GM21723 (cell line): ENCODE measurements around the gene XKR7.

Source experiments
- ATAC-seq: cut with Tn5 transposase; IDR thresholded peaks from one replicate; pipeline ENCODE4 v1.9.1; 2021; ENCODE audit warnings: mild to moderate bottlenecking, moderate library complexity; ENCODE audit not compliant: unreplicated experiment

Gene XKR7

DNA sequence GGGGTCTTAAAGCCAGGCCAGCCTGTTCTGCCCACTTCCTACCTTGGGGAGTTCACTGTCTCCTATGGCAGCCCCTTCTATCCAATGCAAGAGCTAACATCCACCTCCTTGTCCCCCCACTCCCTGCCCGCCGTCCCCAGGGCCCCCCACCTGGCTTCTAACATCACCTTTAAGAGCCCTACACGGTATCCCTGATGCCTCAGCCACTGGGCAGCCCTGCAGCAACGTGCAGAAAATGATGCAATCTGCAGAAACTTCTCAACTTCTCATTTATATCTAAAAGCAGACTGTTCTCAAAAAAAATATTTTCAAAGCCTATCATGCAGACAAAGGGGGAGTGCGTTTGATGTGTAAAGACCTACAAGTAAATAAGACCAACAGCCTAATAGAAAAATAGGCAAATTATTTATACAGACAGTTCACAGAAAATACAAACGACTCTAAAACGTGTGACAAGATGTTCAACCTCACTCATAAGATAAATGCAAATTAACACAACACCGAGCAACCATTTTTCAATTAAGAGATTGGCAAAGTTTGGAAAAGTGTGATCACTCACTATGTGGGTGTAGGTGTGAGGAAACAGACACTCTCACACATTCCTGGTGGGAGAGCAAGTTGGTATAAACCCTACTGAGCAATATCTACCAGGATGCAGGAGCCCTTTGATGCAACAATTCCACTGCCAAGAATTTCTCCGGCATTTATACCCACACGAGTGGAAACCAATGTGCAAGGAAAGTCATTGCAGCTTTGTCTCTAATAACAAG is 69.0 kb downstream of the XKR7 start:
- ATAC-seq: no peak

DNA sequence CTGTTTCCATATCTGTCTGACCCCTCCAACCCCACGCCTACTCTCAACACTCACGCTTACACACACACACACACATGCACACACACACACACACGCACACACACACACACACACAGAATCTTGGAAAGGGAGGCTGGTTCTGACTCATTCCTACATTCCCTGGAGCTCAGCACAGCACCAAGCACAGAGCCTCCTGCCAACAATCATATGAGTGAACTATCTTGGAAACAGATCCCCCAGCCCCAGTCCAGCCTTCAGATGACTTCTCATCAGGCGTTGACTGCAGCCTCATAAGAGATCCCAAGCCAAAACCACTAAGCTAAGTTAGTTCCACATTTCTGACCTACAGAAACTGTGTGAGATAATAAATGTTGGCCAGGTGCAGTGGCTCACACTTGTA is 70.0 kb downstream of the XKR7 start:
- no peak for ATAC-seq

DNA sequence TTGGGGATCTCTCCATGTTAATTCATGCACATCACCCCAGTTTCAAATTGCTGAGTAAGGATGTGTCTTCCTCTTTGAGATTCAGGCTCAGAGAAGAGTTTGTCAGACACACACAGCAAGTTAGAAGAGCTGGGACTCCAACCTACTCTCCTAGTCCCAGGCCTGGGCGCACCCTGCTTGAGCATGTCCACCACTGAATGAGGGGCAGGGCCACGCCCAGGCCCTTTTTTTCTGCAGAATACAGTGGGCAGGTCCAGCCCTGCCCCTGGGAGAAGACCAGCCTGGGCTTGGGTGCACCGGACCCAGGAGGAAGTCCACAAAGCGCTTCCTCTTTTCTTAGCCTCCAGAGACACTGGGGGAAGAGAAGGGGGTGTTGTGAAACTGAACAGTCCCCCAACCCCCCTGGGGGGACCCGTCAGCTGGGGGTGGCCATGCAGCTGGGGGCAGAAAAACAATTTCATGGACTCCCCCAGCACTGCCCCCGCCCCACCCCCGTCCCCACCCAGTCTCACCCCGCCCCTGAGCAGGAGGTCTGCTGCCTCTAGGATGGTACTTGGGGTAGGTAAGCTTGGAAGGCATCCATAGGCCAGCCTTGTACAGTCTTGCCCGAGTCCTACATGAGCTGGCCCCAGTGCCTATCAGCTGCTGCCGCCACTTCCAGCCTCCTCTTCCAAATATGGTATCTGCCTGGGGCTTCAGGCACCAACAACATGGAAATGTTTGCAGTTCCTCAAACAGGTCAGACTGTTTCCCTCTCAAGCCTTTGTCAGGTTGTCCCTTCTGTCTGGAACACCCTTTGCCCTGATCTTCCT is 72.4 kb downstream of the XKR7 start:
- no peak for ATAC-seq

DNA sequence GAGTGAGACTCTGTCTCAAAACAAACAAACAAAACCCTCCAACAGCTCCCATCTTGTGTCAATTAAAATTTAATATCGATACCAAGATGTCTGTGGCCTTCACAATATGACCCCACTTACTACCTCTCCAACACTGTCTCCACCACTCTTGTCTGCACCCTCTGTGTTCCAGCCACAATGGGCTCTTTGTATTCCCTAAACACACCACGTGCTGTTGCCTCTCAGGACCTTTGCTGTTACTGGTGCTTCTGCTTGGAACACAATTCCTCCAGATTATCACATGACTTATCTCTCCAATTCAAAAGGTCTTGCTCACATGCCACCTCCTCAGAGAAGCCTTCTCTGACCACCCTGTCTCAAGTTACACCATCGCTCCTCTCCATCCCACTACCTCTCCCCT is 78.0 kb downstream of the XKR7 start:
- ATAC-seq: no peak

DNA sequence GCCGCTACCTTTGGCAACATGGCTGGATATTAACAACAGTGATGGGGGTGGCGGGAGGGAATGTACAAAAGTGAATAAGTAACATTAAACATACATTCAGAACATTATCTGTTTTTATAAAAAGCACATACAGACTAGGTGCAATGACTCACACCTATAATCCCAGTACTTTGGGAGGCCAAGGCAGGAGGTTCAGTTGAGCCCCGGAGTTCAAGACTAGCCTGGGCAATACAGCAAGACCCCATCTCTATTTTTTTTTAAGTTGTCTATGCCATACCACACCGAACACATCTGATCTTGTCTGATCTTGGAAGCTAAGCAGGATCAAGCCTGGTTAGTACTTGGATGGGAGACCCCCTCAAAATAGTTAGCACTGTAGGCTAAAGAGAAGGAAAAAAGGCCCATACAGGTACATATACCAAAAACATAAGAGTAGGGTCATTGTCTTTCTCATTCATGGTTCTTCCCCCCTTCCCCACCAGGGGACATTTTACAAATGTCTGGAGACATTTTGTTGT is 82.4 kb downstream of the XKR7 start:
- no peak for ATAC-seq

DNA sequence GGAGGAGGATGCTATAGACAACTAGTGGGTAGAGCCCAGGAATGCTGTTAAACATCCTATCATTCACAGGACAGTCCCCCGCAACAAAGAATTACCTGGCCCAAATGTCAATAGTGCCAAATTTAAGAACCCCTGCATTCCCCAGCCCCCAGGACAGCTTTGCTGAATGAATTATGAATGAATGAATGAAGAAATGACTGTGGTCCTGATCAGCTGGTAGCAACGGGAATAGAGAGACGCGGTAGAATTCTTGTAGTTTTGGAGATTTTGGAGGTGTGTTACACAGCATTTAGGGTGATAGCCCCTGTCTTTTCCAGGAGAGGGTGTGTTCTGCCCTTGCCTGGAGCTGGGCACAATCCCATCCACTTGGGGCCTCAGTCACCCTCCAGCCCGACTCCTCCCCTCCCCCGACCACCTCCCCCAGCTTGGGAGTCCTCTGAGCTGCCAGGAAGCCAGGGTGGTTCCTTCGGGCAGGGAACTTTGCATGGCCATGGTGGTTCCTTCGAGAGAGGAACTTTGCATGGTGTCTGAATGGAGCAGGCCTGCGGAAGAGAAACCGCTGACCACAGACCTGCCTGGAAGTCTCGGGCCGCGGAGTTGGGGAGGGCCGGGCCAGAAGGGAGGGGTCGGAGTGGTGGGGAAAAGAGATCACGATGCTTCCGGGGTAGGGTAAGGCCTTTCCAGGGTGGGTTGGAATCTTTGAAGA is 83.1 kb downstream of the XKR7 start:
- no peak for ATAC-seq

DNA sequence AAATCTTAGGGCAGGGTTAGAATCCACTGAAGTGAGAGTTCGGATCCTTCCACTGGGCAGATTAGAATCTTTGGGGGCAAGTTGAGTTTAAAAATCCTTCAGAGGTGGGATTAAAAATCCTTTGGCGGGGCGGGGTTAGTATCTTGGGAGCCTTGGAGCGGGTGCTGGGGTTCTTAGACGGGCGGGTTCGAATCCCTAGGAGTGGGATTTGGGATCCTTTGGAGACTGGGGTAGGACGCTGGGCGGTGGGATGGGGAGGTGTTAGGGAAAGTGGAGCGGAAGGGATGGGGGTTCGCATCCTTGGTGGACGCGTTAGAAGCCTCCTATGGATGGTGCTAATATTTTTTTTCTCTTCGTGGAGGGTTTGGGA is 83.8 kb downstream of the XKR7 start:
- no peak for ATAC-seq

DNA sequence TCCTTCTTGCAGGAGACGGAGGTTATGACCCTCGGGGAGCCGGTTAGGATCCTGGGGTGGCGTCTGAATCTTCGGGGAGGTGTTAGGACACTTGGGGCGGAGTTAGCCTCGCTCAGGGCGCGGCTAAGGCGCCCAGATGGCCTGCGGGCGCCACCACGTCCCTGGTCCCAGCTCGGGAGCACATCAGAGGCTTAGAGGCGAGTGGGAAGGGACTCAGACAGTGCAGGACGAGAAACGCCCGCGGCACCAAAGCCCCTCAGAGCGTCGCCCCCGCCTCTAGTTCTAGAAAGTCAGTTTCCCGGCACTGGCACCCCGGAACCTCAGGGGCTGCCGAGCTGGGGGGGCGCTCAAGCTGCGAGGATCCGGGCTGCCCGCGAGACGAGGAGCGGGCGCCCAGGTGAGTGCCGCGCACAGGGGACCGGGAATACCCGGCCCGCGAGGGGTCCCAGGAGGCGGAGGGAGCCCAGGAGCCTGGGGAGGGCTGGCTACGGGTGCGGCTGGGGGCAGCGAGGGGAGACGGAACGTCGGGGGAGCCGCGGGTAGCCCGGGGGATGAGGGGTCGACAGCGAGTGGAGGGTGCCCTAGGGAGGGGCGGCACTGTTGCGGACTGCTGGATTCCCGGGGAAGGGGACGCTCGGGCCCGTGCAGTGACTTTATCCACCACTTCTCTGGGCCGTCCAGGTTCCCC is 84.3 kb downstream of the XKR7 start, which contains the start of gene HCK:
Gene HCK (plus strand): TSS at position 153 of the 688 bp plus-strand sequence.
- ATAC-seq: no peak

DNA sequence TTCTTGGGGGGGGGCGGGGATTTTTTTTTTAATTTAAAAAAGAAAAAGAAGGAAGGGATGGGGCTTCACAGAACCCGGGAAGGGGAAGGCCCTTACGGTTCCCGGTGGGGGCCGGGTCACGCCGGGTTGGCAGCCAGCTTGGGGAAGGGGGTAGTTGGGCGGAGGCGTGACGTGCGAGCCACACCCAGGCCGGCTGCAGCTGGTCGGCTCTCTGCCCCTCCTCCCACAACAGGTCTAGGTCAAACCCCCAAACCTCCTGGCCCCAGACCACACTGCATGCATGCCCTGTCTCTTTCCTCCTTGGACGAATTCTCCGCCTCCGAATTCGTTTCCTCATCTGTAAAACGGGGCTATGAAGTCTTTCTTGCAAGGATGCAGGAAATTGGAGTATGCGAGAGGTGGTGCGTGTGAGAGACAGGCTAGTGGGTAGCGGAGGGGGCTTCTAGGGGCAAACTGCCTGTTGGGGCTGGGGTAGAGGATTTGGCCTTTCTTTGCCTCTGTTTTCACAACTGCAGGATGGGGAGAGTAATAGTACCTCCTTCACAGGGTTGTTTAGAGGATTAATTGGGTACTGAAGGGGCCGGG is 84.9 kb downstream of the XKR7 start:
- ATAC-seq: no peak
